HG03066 (cell line): ENCODE measurements around the gene C3orf22.

Source experiments
- ATAC-seq: cut with Tn5 transposase; IDR thresholded peaks from one replicate; pipeline ENCODE4 v1.9.1; 2021; ENCODE audit warnings: low read depth; ENCODE audit not compliant: unreplicated experiment

The C3orf22 gene

DNA sequence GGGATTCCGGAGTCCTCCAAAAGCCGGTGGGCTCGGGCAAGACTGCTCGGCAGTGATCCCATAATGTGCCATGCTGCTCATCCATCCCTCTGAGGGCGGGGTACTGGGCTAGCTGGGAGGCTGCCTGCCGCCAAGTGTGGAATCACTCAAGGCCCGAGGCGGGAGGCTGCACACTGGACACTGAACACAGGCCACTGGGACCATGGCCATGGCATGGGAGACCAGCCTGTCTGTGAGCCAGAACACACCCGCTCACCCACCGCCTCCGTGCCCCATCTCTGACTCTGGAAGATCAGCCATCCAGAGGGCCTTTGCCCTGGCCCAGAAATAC is 1.4 kb downstream of the C3orf22 start:
- no peak for ATAC-seq

DNA sequence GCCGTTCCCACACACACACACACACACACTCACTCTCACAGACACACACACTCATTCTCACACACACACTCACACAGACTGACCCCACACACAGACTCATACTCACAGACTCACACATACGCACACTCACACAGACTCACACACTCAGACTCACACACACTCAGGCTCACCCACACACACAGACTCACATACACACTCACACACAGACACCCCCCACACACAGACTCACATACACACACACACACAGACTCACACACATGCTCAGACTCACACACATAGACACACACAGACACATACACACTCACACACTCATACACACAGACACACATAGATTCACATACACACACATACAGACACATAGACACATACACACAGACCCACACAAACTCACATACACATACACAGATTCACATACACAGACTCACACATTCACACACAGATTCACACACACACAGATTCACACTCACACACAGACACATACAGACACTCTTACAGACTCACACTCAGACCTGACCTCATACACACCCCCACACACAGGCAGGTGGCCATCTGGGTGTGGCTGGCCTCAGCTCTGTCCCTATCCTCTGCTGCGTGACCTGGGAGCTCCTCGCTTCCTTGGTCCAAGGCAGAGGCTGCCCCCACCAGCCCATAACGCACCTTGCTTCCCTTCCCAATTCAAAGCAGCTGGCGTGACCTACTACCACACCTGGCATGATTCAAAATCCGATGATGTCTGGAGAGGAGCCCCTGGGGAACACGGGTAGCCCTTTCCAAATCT is 1.9 kb downstream of the C3orf22 start:
- no peak for ATAC-seq

DNA sequence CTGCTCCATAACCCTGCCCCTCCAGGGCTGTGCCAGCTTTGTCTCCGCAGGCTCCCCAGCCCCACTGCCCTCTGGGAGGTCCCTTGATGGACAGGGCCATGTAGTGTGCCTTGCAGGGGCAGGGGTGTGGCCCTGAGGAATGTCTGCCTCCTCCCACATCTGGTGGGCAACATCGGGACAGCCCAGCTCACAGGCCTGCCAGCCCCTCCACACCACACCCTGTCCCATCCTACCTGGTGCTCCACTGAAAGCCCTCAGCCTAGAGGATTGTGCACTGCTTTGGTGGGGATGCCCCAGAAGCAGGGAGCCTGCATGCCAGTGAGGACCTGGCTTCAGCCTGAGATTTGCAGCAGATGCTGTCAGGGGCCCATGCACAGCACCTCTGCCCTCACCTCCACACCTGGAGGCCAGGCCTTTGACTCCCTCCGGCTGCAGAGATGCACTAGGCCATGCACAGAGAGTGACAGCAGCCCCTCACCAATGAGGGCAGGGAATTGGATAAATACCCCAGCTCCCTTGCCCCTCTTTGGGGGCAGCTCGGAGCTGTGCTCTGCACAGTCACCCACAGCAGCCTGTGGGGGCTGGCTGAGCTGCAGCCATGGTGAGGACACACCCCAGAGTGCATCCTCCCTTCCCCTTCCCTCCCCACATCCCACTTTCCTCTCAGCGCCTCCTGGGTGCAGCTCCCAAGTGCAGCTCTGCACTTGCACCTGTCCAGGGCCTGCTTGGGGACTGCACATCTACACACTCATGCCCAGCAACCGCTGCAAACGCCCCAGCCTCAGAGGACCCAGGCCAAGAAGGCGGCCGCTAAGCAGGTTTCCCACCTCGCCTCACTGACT is 2.7 kb downstream of the C3orf22 start:
- ATAC-seq: no peak

DNA sequence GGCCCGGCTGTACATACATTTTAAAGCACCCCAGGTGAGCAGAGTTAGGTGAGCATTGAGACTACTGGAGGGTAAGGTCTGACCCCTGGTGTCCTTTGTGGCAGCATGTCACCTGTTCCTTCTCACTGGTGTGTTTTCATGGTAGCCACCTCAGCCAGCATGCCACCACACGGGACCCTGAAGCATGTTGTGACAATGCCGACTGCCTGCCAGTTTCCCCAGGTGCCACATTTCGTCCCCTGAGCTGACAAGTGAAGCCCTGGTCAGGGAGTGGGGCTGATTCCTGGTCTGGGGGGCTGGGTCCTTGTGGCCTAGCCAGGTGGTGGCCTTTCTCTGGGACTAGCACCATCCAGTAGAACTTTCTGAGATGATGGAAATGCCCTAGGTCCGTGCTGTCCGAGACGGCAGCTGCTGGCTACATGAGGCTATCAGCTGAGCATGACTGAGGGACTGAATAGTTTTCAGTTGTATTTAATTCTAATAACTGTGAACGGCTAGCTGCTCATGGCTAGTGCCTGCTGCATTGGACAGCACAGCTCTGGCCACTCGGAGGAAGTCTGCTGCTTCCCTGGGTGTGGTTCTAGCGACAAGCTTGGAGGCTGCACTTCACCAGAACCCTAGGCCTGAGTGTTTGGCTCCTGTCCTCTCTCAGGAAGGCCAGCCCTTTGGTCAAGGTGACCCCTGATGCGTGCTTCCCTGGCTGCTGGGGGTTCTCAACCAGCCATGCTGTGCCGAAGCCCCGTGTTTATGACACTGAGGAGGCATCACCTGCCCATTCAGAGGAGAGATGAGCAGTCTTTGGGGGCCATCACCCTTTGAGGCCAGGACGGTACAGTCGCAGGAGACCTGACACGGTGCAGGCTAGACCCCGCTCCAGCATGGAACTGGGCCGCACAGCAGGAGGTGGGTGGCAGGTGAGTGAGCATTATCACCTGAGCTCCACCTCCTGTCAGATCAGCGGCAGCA is 3.9 kb downstream of the C3orf22 start:
- no peak for ATAC-seq

DNA sequence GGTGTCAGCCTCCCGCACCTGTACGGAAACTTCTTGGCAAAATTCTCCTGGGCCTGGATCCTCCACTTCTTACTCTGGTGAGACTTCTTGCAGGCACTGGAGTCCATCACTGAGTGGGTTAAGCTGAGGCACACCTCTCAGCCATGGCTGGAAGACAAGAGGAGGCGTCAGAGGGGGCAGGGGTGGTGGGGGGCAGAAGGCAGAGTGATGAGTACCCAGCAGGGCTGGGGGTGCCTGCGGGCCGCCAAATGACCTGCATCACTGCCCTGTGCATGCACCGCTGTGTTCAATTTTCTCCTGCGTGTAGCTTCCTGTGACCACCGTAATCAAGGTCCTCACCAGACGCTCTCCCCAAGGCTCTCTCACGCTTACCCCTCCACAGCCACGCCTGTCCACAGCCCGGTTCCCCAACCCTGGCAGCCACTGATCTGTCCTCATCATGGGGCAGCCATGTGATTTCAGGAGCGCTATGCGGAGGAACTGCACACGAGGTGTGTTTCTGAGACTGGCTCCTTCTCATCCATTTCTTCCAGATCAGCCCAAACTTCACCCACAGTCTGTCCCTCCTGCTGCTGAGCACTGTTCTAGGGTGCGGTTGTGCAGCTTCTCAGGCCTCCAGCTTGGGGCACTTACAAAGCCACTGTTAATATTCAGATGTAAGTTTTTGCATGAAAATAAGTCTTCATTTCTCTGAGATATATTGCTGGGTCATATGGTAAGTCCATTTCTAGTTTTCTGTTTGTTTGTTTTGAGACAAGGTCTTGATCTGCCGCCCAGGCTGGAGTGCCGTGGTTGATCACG is 5.2 kb downstream of the C3orf22 start:
- ATAC-seq: no peak

DNA sequence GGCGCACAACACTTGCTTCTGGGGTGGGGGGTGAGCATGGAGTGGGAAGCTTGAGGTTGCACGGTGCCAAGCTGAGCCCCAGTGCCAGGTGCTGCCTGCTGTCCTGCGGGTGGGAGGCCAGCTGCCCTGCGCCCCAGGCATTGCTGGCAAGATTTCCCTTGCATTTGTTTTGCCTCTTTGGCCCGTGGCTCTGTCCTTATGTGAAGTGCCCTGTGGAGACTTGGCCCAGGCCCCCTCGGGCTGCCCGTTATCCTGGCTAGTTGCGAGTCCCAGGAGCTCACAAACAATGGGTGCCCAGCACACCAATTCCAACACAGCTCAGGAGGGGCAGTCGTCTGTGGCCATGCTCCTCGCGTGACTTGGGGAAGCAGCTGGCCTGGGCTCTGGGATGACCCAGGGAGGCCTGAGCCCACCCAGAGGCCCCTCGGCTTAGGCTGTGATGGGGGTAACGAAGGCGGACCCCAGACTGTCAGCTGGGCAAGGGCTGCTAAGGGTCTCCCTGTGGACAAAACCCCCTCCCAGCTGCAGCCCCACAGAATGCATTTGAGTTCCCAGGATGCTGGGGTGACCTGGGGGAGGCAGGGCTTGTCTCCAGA is 5.9 kb downstream of the C3orf22 start:
- no peak for ATAC-seq

DNA sequence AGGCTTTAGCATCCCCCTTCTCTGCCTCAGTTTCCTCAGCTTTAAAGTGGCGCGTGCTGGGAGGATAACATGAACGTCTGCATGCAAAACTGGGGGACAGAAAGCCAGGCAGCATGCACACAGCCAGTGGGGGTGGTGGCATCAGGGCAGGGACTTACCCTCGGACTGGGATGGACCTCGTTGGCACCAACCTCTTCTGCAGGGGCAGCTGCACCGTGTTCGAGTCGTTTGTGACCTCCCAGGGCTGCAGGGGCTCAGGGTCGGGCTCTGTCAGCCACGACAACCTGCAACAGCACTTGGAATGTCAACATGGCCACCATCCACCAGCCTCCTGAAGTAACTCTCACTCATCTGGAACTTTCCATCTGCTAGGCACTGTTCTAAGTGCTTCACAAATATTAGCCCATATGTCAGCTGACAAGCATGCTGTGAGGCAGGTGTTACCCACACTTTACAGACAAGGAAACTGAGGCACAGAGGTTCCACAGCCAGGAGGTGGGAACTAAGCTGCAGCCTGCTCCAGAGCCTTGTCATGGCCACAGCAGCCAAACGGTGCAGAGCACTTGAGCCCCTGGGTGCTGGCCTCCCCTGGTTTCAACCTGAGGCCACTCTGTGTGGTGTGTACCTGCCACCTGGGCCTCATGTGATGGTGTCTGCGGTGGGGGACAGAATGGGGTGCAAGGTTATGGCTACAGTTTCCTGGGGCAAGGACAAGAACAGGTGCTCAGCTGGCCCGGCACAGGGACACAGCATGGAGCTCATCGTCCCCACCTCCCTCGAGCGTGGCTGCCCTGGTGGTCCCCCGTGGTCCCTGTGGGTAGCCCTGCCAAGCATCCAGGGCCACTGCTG is 6.7 kb downstream of the C3orf22 start:
- no peak for ATAC-seq

DNA sequence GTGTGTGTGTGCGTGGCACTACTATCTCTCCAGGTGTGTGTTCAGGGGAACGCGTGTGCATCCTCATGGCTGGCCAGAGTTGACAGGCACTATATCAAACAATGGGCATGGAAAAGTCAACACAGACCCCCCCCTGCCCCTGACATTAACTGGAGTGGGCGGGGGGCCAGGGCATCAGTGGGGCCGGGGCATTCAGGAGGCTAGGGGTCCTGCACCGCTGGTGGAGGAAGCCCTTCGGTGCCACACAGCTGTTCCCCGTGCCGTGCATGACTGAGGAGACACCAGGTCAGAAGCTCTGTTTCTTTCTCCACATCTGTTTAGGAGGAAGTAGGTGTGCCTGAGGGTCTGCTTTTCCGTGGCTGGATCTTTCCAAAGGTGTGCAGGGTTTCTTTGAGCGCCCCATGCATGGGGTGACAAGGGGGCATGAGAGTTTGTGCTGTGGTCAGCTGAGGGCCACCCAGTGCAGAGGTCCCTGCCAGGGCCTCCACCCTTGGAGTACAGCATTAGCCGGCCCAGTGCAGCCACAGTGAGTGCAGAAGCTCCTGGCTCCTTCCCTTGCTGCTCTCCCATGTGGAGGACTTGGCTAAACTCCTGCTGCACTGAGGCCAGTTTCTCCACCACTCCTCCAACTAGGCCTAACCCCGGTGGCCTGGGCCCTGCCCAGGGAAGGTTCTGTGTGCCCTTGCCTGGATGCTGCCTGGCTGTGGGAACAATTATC is 7.5 kb downstream of the C3orf22 start:
- no peak for ATAC-seq

DNA sequence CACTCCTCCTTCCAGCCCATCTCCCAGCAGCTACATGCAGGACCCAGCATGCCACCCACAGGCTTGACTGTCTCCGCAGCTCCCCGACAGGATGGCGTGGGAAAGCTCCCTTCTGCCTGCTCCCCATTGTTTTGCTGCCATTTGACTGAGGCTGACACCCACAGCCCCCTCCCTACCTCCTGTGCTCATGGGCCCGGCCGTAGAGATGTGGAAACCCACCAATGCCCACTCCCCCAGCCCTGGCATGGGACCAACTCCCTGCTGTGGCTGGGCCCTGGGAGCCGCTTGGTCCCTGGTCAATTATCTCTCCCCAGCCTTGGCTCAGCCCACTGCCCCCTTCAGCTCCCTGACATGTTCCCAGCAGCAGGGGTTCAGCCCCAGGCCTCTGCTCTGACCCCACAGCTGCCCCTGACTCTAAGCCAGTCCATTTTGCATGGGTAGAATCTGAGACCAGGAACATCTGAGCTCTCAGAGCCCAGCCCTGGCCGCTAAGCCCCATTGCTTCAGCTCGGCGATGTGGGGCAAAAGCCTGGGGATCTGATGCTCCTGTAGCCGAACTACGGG is 8.2 kb downstream of the C3orf22 start:
- ATAC-seq: no peak

DNA sequence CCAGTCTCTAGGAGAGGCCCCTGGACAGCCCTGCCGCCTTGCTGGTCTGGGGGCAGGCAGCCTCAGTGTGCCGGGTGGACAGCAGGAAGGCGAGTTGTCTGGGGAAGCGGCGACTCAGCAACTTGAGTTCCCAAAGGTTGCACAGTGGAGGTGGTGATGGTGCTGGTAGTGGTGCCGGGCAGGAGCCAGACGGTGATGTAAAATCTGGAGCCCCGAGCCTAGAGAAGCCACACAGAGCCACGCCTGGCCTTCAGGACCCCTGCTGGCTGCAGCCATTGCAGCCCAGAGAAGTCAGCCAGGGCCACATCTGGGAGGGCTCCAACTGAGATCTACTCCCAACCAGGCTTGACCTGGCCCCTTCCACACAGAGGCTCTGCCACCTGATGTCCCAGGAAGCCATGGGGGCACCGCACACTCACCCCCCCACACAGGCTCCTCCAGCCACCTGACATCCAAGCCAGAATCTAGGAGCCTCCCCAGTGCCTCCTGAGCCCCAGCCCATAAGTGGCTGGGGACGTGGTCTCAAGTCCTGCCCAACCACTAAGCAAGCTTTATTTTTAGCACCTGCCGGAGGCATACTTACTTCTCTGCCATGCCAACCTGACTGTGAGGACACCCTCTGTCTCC is 8.8 kb downstream of the C3orf22 start:
- no peak for ATAC-seq

DNA sequence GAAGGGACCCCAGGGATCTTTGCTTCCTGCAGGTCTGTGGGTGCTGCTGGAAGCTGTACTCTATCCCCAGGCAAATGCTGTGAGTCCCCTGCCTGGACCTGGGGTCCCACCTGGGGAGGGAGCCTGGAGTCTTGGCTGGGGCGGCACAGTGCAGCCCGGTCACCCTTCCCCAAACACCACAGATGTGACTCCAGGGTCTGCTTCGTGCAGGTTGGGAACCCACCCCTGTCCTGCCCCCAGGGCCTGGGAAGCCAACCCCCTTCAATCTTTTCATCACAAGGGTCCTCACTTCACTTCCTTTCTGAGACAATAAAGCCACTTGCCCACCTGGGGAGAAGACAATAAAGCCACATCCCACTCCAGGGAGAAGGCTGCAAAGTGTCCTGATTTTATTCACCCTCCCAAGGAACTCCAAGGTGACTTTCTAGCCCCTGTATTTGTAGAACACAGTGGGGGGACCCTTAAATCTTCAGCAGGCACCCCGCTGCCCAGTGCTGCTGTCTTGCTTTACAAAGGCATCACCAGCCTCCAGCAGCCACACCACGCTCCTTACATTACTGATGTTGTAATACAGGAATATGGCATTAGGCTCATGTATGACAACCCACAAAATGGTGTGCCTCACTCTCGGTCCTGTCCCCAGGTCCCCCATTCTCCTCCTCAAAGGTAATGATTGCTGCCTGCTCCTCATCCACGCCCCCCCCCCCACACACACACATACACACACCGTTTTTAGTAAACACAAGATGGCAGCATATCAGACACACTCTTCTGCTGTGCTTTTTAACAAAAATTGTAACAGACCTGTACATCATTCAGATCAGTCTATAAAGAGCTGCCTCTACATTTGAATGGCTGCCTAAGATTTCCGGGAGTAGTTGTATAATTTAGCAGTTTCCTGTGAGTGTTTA is 9.9 kb downstream of the C3orf22 start:
- ATAC-seq: no peak

DNA sequence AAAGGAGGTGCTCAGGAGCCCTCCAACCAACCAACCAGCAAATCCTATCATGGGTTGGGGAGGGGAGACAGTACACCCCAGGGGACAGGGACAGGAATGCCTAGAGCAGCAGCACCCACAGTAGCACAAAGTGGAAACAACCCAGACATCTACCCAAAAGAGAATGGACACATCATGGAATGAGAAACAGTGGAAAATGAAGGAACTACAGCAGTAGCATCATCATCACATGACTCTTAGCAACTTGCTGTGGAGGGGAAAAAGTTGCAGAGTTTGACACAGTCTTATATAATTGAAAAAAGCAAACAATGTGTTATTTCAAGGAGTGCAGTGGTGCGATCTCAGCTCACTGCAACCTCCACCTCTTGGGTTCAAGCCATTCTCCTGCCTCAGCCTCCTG is 11.0 kb downstream of the C3orf22 start:
- no peak for ATAC-seq

DNA sequence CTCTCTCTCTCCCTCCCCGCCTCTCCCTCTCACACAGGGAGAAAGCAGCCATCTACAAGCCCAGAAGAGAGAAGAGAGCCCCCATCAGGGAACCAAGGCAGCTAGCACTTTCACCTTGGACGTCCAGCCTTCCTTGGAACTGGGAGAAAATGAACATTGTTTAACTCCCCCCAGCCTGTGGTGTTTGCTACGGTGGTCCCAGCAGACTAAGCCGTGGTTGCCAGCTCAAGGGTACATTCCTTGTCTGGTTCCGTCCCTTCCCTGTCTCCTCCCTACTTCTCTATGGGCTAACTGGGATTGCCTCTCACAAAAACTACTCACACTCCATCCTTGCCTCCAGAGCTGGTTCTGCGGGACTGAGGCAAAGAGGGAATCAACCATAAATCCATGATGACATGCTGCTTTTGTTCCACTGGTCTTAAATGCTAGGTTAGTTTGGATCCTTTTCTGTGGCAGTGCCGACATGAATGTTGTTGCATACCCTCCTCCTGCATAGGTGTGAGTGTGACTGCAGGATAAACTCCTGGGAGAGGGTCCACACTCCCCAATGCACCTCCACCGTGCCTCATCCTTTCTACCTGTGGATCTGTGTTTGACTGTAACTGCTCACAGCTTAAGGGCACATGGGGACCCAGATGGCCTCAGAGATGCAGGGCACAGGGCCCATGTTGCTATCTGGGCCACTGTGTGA is 12.0 kb downstream of the C3orf22 start:
- ATAC-seq: no peak

DNA sequence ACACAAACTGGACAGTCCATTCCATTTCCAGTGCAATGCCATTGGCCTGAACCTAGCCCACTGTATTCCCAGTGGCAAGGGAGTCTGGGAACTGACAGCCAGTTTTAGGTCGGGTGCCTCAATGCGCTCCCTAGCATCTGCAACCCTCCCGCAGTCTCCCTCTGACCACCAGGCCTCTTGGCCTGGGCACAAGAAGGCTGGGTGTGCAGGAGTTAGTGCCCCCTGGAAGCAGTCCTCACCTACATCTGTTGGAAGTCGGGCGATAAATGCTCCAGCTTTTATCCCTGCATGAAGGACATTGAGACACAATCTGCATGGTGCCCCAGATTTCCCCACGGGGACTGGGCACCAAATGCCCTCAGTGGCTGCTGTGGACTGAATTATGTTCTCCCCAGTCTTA is 12.7 kb downstream of the C3orf22 start:
- no peak for ATAC-seq

DNA sequence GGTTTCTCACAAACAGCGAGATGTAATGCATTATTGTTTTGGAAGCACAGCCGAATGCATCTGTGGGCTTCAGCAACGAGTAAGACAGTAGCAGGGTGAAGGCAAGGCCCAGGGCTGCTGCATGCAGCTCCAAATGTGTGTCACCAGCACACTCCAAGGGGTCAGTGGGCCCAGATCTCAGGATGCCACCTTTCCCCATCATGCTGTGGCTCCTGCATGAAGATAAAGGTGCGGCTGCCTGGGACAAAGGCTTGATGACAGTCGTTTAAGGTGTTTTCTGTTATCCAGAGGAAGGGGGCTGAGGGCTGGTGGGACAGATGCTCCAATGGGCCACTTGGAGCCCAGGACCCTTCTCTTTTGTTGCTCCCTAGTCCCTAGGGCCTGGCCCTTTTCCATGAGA is 13.2 kb downstream of the C3orf22 start:
- ATAC-seq: no peak
